PC-9 (cell line): ENCODE results near the gene METAP2.

Source experiments
- EZH2 ChIP-seq: fragments of 200-600 bp; sonication (generic); IDR thresholded peaks from 2 replicates; pipeline ENCODE4 v1.8.0; 2017; ENCODE audit warnings: antibody characterized with exemption, low read depth
- TF ChIP-seq, protein P1 (sequence below): fragments of 200-600 bp; sonication (generic); conservative IDR thresholded peaks from 2 replicates; pipeline ENCODE4 v1.6.1; 2017; ENCODE audit warnings: mixed run types, antibody characterized with exemption, mild to moderate bottlenecking, moderate library complexity

DNA sequence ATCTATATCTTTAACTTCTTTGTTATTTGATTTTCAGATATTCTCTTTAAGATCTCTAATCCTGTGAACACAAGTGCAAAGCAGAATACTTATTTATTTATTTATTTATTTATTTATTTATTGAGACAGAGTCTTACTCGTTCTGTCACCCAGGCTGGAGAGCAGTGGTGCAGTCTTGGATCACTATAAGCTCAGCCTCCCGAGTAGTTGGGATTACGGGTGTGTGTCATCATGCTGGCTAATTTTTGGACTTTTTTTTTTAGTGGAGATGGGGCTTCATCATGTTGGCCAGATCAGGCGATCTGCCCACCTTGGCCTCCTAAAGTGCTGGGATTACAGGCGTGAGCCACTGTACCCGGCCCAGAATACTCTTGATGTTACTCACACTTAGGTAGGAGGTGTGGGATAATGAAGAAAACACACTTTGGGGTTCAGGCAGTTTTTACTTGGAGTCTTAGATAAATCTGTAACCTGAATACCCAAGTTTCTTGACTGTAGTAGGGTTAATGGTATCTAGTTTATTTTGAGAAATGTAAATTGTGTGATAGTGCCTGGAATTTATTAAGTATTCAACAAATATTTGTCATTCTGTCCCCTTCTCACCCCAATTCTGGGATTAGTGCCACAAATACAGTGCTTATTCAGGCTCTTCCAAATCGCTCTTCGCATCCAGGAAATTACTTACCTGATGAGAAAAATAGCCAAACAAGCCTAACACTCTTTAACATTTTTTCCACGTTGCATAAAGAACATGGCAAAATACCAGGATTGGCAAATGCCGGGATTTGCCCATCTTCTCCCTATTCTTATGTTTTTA, 33.0 kb downstream of the METAP2 start:
- TF ChIP-seq, protein P1, sequence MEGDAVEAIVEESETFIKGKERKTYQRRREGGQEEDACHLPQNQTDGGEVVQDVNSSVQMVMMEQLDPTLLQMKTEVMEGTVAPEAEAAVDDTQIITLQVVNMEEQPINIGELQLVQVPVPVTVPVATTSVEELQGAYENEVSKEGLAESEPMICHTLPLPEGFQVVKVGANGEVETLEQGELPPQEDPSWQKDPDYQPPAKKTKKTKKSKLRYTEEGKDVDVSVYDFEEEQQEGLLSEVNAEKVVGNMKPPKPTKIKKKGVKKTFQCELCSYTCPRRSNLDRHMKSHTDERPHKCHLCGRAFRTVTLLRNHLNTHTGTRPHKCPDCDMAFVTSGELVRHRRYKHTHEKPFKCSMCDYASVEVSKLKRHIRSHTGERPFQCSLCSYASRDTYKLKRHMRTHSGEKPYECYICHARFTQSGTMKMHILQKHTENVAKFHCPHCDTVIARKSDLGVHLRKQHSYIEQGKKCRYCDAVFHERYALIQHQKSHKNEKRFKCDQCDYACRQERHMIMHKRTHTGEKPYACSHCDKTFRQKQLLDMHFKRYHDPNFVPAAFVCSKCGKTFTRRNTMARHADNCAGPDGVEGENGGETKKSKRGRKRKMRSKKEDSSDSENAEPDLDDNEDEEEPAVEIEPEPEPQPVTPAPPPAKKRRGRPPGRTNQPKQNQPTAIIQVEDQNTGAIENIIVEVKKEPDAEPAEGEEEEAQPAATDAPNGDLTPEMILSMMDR, result no peak
- no peak for TF ChIP-seq EZH2
